Measurements from ENCODE around the gene OLIG2. TPM values are rescaled to one million over a fixed set of nuclear protein-coding genes. Genes with fewer than 3 reads are reported as not detected.

Gene OLIG2
- total RNA-seq, 1 experiment from 2014 or later = not detected

- DNase-seq (ENCODE audit: low read depth) = no peak
These were observed 39.1 kb downstream of the OLIG2 start for GRCh38 chr21:33064623-33065390.

GRCh38 chr21:33067043-33067442 is 41.3 kb downstream of the OLIG2 start:
- DNase-seq (ENCODE audit: low read depth) = no peak

- DNase-seq (ENCODE audit: low read depth) = no peak
These were observed 41.7 kb downstream of the OLIG2 start for GRCh38 chr21:33067457-33067856.

GRCh38 chr21:33069243-33069642 is 43.5 kb downstream of the OLIG2 start:
- no peak for DNase-seq (ENCODE audit: low read depth)

GRCh38 chr21:33069645-33069993 is 43.9 kb downstream of the OLIG2 start:
- DNase-seq (ENCODE audit: low read depth) = no peak

- DNase-seq (ENCODE audit: low read depth) = peak; percentile 36
These were observed 44.4 kb downstream of the OLIG2 start, which contains the start of gene OLIG1 for GRCh38 chr21:33069994-33070743. Gene OLIG1 (plus strand): TSS chr21:33070141. CDS start chr21:33070247, 106 bp downstream.

GRCh38 chr21:33070744-33070997 is 44.9 kb downstream of the OLIG2 start:
- no peak for DNase-seq (ENCODE audit: low read depth)

- DNase-seq (ENCODE audit: low read depth) = peak; percentile 40
These were observed 45.4 kb downstream of the OLIG2 start for GRCh38 chr21:33070998-33071769.

- DNase-seq (ENCODE audit: low read depth) = peak; percentile 37
These were observed 46.1 kb downstream of the OLIG2 start for GRCh38 chr21:33071770-33072306.

- DNase-seq (ENCODE audit: low read depth) = no peak
These were observed 47.9 kb downstream of the OLIG2 start for GRCh38 chr21:33073636-33074035.

GRCh38 chr21:33075128-33075527 is 49.4 kb downstream of the OLIG2 start:
- DNase-seq (ENCODE audit: low read depth) = no peak

GRCh38 chr21:33075596-33076195 is 50.0 kb downstream of the OLIG2 start:
- DNase-seq (ENCODE audit: low read depth) = no peak

GRCh38 chr21:33076600-33077329 is 51.0 kb downstream of the OLIG2 start:
- no peak for DNase-seq (ENCODE audit: low read depth)

Other genes with a start within 250 kb of the OLIG2 start
- not detected in 2 replicates for gene OLIG1, start 44.2 kb downstream of the OLIG2 start, total RNA-seq (2014; rRNA removed; shearing (Covaris generic))
- gene IFNAR2, start 204.0 kb downstream of the OLIG2 start, total RNA-seq (2014; rRNA removed; shearing (Covaris generic)) = 9.1 and 17.6 TPM in 2 replicates
- gene IL10RB, start 240.4 kb downstream of the OLIG2 start, total RNA-seq (2014; rRNA removed; shearing (Covaris generic)) = 94.3 and 102 TPM in 2 replicates

All from M059J (cell line).